ENCODE data around the gene TUBA1C. TPM values are rescaled to one million over a fixed set of nuclear protein-coding genes. Genes with fewer than 3 reads are reported as not detected.

Gene TUBA1C
- total and polyA plus RNA-seq, 9 of the 15 experiments (the other 6 are each of a cell fraction or from before 2014, with no cell fraction given) = 755 to 3,012 (median 914) TPM

DNA sequence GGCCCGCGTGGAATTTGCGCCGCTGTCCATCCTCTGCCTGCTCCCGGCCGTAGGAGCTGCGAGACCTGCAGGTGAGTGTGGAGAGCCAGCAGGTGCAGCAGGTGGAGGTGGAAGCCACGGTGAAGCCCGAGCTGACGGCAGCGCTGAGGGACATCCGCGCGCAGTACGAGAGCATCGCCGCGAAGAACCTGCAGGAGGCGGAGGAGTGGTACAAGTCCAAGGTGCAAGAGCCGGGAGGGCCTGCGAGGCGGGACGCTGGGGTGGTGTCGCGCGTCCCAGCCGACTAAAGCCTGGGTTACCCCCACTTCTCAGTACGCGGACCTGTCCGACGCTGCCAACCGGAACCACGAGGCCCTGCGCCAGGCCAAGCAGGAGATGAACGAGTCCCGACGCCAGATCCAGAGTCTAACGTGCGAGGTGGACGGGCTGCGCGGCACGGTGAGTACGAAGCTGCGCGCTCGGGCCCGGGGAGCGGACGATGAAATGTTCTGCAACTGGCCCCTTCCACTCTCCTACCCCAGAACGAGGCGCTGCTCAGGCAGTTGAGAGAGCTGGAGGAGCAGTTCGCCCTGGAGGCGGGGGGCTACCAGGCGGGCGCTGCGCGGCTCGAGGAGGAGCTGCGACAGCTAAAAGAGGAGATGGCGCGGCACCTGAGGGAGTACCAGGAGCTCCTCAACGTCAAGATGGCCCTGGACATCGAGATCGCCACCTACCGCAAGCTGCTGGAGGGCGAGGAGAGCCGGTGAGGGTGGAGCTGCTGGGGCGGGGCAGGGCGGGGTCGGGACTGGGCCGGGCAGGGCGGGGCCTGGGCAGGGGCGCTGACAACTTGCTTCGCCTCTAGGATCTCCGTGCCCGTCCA, 32.2 kb downstream of the TUBA1C start (continued):
- TF ChIP-seq, protein P1, sequence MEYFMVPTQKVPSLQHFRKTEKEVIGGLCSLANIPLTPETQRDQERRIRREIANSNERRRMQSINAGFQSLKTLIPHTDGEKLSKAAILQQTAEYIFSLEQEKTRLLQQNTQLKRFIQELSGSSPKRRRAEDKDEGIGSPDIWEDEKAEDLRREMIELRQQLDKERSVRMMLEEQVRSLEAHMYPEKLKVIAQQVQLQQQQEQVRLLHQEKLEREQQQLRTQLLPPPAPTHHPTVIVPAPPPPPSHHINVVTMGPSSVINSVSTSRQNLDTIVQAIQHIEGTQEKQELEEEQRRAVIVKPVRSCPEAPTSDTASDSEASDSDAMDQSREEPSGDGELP (CRISPR knock-in tag; IDR thresholded peaks at IDR 0.05; ENCODE audit: borderline replicate concordance) = 0 out of 2 replicates have a peak, but pooled peaks have one; percentile 31
- TF ChIP-seq, protein P2, sequence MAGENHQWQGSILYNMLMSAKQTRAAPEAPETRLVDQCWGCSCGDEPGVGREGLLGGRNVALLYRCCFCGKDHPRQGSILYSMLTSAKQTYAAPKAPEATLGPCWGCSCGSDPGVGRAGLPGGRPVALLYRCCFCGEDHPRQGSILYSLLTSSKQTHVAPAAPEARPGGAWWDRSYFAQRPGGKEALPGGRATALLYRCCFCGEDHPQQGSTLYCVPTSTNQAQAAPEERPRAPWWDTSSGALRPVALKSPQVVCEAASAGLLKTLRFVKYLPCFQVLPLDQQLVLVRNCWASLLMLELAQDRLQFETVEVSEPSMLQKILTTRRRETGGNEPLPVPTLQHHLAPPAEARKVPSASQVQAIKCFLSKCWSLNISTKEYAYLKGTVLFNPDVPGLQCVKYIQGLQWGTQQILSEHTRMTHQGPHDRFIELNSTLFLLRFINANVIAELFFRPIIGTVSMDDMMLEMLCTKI (IDR thresholded peaks at IDR 0.05; ENCODE audit: partially characterized antibody) = no peak
- TF ChIP-seq SMARCA5 (IDR thresholded peaks at IDR 0.05) (0 out of 2 replicates have a peak, but pooled peaks have one; percentile 60), PPARD (CRISPR knock-in tag; IDR thresholded peaks at IDR 0.05) (no peak), ZBTB2 (IDR thresholded peaks at IDR 0.05) (no peak), SNIP1 (IDR thresholded peaks at IDR 0.05; ENCODE audit: low read depth) (no peak), ESRRB (CRISPR knock-in tag; IDR thresholded peaks at IDR 0.05; ENCODE audit: borderline replicate concordance) (no peak), RAD51 (IDR thresholded peaks at IDR 0.05; ENCODE audit: borderline replicate concordance, low read depth) (no peak), HDAC1 (IDR thresholded peaks at IDR 0.05) (no peak; a peak in 1 of 4 replicates), HNRNPUL1 (IDR thresholded peaks at IDR 0.05; ENCODE audit: low read length) (no peak), BRF1 (IDR thresholded peaks at IDR 0.05; ENCODE audit: borderline replicate concordance, extremely low read depth, insufficient read length) (no peak), KAT7 (CRISPR knock-in tag; IDR thresholded peaks at IDR 0.05; ENCODE audit: borderline replicate concordance) (no peak), MEIS2 (IDR thresholded peaks at IDR 0.05; ENCODE audit: partially characterized antibody) (no peak), FOXP1 (CRISPR knock-in tag; IDR thresholded peaks at IDR 0.05) (0 out of 2 replicates have a peak, but pooled peaks have one; percentile 66), HNRNPL (IDR thresholded peaks at IDR 0.05; ENCODE audit: low read depth, low read length) (no peak; the same call in 1 of the 2 replicates), KLF1 (tag; IDR thresholded peaks at IDR 0.05) (peak; percentile 14; the same call in 1 of the 2 replicates), KLF13 (tag; IDR thresholded peaks at IDR 0.05; ENCODE audit: borderline replicate concordance, low read depth) (0 out of 2 replicates have a peak, but pooled peaks have one; percentile 23), GATAD2B (IDR thresholded peaks at IDR 0.05; ENCODE audit: borderline replicate concordance) (no peak), RBFOX2 (IDR thresholded peaks at IDR 0.05; ENCODE audit: low read depth, low read length) (peak; percentile 77), FOXJ2 (tag; IDR thresholded peaks at IDR 0.05) (no peak), ZNF589 (CRISPR knock-in tag; IDR thresholded peaks at IDR 0.05; ENCODE audit: low read depth) (no peak)
- TF ChIP-seq, protein P3, sequence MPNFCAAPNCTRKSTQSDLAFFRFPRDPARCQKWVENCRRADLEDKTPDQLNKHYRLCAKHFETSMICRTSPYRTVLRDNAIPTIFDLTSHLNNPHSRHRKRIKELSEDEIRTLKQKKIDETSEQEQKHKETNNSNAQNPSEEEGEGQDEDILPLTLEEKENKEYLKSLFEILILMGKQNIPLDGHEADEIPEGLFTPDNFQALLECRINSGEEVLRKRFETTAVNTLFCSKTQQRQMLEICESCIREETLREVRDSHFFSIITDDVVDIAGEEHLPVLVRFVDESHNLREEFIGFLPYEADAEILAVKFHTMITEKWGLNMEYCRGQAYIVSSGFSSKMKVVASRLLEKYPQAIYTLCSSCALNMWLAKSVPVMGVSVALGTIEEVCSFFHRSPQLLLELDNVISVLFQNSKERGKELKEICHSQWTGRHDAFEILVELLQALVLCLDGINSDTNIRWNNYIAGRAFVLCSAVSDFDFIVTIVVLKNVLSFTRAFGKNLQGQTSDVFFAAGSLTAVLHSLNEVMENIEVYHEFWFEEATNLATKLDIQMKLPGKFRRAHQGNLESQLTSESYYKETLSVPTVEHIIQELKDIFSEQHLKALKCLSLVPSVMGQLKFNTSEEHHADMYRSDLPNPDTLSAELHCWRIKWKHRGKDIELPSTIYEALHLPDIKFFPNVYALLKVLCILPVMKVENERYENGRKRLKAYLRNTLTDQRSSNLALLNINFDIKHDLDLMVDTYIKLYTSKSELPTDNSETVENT (CRISPR knock-in tag; IDR thresholded peaks at IDR 0.05) = no peak

Measured in K562 (cell line).